DMS79 (cell line): ENCODE data around the gene GAB3.
"Not testable (repeated sequence)": the region's sequence is repeated elsewhere in the genome, so short reads cannot be mapped to it uniquely, and the experiment has no call there.

Source experiments
- DNase-seq: peaks from one replicate; lab custom pipeline; 2025; lab: John Stamatoyannopoulos, UW

The GAB3 gene

DNA sequence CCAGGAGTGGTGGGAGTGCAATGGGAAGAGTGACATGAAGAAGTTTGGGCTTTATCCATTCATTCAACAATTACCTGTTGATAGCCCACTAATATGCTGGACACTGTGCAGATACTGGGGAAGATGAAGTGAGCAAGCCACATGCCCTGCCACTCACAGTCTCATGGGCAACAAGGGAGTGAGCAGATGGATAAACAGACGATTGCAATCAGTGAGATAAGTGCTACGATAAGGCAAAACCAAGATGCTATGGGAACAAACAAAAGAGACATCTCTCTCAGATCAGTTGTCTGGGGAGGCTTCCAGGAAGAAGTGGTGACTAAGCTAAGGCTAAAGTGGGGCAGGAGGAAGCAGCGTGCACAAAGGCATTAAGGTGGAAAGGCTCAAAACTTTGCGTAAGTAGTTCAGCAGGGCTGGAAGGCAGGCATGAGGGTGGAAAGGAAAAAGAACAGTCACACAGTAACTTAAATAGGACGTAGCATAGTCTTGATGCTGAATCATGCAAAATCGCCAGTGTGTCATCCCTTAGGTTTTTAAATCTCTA, 31.7 kb downstream of the GAB3 start:
- DNase-seq: no peak

DNA sequence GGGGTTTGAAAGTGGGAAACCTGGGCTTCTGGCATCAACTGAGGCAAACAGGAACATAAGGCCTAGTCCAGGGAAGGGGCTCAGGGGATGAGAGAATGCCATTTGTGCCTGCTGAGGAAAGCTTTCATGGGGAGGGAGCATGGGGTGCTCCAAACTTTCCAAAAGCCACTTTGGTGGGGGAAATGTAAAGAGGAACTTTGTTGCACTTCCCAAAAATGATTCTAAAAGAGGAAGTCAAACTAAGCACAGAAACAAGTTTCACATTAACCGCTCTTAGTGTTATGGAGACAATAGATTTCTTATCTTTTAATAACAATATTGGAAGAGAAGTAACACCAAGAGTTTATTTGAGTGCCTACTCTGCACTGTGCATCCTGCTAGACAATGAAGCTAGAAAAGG, 32.3 kb downstream of the GAB3 start:
- DNase-seq: no peak

DNA sequence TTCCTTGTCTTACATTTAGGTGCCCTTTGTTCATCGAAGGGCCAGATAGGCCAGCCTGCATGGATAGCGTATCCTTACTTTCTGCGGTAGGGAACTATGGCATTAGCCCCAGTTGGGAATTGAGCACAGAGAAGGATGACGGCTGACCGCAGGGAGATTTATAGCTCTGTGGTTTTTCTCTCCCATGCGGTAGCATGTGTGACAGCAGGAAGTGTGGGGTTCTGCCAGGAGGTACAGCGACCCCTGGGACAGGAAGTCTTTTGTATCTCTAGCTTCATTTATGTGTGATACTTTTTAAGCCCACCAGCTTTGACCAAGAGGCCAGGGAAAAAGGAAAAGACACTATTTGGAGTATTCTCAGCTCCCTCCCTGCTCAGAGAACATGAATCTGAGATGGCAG, 33.1 kb downstream of the GAB3 start:
- no peak for DNase-seq

DNA sequence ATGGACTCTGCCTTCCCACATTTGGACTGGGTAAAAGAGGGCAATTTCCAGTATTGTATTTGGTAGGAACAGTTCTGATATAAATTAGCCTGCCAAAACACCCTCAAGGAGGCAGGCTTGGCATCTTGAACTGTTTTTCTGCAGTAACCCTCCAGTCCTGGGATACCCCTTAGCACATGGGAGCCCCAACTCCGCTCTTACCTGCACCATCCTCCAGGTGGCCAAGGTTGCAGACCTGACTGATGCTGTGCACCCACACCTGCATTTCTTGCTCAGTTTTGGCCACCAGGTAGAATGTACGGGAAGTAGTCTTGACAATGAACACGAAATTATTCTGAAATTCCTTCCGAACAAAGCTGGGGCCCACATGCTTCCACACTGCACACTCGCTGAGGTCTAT, 35.1 kb downstream of the GAB3 start:
- DNase-seq: no peak

DNA sequence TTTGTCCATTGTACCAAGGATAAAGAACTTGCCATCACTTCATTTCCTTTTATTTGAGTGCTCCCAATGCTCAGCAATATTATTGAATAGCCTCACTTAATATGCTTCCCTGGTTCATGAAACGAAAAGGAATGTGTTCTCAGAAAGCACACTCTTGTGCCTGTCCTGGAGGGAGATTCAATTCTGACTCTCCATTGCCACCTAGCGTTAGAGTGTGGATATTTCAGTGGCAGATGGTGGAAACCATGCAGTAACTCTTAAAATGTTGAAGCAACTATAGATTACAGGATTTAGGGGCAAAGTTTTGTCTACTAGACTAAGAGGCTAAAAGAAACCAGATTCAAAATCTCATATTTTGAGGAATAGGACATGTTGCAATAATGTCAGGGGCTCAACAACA, 36.0 kb downstream of the GAB3 start:
- no peak for DNase-seq

DNA sequence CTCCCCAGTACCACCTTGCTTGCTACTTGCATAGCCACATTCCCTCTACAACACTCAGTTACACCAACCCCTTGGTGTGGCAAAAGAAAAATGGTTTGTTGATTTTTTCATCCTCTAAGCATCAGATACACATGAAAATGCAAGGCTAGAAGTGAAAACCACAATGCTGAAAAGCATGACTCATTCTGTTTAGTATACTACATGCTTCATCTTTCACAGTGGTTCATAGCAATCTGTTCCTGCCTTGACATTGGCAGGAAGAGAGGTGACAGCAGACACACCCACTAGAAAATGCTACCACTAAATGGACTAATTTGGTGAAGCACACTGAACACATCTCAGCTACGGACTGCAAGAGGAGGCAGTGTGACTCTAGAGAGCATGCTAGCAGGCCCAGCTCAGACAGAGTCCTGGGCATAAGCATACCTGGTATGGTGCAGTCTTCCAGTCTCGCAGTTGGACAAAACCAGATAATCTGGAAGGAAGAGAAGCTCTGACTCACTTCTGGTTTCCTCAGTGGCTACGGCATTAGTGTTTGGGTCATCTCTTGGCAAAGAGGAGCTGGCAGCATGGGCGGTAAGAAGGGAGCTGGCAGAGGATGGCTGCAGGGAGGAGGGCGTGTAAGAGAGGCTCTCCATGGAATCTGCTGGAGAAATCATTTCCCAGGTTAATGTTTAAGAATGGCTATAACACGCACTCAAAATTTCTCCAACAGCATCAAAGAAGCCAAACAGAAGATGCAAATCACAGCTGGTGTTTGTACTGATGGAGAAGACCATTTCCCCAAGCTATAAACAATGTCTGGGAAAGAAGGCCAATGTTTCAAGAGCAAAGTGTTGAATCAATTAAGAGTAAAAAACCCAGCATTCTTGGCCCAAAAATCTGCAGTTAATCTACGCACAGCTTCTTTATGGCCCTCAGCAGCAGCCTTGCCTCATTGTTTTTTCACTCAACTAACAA, 37.8 kb downstream of the GAB3 start:
- no peak for DNase-seq

DNA sequence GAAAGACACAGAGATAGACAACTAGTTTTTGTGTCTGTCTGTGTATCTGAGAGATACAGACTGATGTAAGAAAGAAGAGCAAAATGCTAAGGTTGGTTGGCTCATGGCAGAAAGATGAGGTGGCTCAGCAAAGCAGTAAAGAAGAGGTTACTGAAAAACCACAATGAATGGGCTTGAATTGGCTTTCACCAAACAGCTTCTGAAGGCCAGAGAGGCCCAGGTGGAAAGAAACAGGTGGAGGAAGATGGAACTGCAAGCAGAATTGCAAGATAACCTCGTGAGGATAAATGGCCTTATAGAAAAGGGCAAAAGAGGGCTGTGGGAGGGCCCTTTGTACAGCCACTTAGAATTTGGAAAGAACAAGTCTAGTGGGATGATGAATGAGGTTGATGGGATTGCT, 39.6 kb downstream of the GAB3 start:
- DNase-seq: no peak

GRCh38 chrX:154710309-154710708, 40.6 kb downstream of the GAB3 start:
- no peak for DNase-seq

GRCh38 chrX:154698630-154699248, 52.1 kb downstream of the GAB3 start:
- DNase-seq: no peak

GRCh38 chrX:154696676-154697045, 54.2 kb downstream of the GAB3 start:
- DNase-seq: no peak

- no peak for DNase-seq
Observed at GRCh38 chrX:154695911-154696675, 54.8 kb downstream of the GAB3 start.

DNA sequence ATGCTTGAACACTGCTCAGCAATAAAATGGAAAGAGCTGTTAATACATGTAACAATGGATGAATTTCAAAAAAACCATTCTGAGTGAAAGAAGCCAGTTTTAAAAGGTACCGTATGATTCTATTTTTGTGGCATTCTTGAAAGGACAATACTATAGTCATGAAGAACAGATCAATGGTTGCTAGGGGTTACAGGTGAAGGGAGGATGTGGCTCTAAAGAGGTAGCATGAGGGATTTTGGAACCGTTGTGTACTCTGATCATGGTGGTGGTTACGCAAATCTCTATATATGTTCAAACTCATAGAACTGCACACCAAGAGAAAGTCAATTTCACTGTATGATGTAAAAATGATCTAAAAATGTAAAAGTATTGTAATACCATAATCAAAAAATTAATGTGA, 57.5 kb downstream of the GAB3 start:
- DNase-seq: no peak

DNA sequence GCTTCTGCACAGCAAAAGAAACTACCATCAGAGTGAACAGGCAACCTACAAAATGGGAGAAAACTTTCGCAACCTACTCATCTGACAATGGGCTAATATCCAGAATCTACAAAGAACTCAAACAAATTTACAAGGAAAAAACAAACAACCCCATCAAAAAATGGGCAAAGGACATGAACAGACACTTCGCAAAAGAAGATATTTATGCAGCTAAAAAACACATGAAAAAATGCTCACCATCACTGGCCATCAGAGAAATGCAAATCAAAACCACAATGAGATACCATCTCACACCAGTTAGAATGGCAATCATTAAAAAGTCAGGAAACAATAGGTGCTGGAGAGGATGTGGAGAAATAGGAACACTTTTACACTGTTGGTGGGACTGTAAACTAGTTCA, 60.4 kb downstream of the GAB3 start:
- DNase-seq: not testable (repeated sequence)

GRCh38 chrX:154672084-154672483, 78.8 kb downstream of the GAB3 start:
- DNase-seq: not testable (repeated sequence)

- not testable (repeated sequence) for DNase-seq
Observed at GRCh38 chrX:154670848-154671247, 80.0 kb downstream of the GAB3 start.

DNA sequence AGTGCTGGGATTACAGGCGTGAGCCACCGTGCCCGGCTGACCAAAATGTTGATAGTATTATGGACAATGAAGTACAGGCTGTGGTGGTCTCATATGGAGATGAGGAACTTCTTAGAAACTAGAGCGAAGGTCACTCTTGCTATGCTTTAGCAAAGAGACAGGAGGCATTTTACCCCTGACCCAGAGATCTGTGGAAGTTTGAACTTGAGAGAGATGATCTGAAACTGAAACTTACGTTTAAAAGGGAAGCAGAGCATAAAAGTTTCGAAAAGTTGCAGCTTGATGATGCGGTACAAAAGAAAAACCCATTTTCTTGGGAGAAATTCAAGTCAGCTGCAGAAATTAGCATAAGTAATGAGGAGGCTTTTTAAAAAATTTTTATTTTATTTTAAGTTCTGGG, 89.0 kb downstream of the GAB3 start:
- no peak for DNase-seq

DNA sequence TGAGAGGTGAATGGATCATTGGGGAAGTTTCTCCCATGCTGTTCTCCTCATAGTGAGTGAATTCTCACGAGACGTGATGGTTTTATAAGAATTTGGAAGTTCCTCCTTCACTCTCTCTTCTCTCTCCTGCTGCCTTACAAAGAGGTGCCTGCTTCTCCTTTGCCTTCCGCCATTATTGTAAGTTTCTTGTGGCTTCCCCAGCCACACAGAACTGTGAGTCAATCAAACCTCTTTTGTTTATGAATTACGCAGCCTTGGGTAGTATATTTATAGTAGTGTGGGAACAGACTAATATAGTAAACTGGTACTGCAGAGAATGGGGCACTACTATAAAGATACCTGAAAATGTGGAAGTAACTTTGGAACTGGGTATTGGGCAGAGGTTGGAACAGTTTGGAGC, 89.7 kb downstream of the GAB3 start:
- no peak for DNase-seq

DNA sequence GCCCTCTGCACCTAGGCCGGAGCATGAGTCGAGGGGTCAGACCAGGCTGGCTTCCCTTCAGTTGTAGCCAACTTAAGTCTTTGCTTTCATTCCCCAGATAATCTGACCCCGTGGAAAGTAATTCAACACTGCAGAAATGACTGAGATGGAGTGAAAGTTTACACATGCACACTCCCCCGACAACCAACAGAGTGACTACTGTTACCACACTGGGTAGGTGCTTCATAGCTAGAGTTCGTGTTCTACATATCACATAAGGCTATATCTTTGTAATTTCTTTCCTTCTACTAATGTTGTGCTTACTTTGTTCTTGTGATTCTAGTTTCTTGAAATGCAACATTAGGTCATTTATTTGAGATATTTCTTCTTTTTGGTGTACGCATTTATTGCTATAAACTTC, 90.3 kb downstream of the GAB3 start:
- DNase-seq: no peak

DNA sequence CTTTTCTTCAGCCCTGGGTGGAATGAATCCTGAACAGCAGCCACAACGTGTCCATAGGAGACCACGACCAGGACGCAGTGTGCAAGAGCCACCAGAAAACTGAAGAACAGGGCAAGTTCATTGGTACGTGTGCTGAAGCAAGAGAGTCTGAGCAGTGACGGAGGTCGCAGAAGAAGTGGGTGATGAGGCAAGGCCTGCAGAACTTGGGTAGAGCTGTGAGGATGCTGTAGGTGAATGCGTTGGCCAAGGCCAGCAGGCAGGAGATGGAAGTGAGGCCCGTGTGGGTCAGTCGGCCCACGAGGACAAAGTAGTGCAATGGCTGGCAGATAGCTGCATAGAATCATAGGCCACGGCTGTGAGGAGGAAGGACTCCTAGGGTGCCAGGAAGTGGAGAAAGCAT, 91.9 kb downstream of the GAB3 start:
- no peak for DNase-seq

DNA sequence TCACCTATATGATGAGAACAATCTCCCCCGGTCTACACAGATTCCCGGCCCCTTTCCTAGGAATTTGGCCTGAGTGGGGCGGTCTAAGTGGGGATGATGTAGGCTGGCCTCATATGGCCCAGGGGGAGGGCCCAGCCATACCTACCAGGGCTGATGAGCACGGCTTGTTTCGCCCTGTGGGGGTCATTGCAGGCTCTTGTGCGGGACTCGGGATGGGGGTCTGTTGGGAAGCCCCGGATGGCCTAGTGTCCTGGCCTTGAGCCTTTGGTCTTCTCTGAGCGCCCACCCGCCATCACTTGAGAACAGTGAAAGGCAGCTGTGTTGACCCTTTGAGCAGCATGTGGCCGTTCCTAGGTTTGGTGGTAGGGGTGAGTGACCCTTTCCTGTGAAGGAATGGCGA, 92.7 kb downstream of the GAB3 start:
- DNase-seq: no peak

- no peak for DNase-seq
Observed at GRCh38 chrX:154657226-154657805, 93.6 kb downstream of the GAB3 start.

DNA sequence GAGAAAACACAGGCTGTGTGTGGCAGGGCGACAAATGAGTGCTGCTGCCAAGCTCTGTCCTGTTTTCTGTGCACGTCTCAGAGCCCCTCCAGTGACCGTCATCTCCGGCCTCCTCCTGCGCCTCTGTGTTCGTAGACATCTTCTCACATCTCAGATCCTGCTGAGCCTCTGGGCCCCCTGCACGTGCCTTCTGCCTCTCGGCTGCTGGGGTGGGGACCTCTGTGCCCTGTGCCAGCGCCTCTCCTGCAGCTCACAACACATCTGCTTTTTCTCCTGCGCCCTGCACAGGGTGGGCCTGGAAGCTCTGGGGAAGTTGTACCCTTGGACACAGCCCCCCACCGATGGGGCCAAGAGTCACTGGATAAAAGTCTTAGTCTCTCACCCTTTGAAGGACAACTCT, 95.1 kb downstream of the GAB3 start:
- DNase-seq: no peak
